Hindlimb muscle (tissue), 1 donor: ENCODE results near the gene TPD52L2. TPM values are rescaled to one million over a fixed set of nuclear protein-coding genes. Genes with fewer than 3 reads are reported as not detected.
A peak's percentile ranks its signal among the peaks of the same experiment; 100 is the strongest.
"Not testable (repeated sequence)": the region's sequence is repeated elsewhere in the genome, so short reads cannot be mapped to it uniquely, and the experiment has no call there.

Source experiments
- DNase-seq: peaks from one replicate; pipeline ENCODE4 v3.0.0-alpha.2; 2013
- polyA plus RNA-seq: library from polyadenylated mRNA; unstranded; fragments of 120-200 nt; gene quantifications from one replicate; pipeline ENCODE4 v1.2.1, GENCODE V29; 2013; ENCODE audit not compliant: insufficient read length

TPD52L2 gene
- polyA plus RNA-seq, 1 donor: 87.2 TPM

DNA sequence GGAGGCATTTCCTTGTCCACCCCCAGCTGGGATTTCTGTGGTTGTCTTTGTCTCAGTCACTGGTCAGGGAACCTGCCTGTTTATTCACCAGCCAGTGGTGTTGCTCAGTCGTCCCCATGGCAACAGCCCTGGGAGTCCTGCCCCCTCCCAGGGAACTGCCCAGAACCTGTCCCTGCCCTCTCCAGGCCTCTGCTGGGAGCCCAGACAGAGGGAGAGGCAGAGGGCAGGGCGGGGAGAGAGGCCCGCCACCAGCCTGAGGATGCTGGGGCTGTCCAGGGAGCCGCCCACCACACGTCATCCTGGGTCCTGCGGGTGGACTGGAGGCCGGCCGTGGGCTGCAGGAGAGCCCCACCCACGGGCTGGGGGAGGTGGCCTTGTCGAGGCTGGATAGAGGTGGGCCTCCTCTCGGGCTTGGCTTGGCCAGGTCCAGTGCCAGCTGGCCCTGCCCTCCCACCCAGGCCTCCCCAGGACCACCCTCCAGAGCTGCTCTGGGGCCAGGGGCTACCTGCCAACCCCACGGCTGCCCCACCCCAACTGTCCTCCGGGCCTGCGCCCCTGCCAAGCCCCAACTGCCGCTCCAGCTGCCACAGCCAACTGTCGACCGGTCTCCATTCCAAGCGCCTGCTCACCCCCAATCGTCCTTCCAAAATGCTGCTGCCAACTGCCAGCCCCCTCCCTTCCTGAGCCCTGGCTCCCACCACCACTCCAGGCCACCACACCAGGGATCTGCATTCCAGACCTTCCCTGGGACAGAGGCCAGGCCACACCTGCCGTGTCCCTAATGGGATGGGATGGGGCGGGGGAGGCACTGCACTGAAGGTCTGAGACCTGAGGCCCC is 29.8 kb upstream of the TPD52L2 start:
- DNase-seq: peak; percentile 89

DNA sequence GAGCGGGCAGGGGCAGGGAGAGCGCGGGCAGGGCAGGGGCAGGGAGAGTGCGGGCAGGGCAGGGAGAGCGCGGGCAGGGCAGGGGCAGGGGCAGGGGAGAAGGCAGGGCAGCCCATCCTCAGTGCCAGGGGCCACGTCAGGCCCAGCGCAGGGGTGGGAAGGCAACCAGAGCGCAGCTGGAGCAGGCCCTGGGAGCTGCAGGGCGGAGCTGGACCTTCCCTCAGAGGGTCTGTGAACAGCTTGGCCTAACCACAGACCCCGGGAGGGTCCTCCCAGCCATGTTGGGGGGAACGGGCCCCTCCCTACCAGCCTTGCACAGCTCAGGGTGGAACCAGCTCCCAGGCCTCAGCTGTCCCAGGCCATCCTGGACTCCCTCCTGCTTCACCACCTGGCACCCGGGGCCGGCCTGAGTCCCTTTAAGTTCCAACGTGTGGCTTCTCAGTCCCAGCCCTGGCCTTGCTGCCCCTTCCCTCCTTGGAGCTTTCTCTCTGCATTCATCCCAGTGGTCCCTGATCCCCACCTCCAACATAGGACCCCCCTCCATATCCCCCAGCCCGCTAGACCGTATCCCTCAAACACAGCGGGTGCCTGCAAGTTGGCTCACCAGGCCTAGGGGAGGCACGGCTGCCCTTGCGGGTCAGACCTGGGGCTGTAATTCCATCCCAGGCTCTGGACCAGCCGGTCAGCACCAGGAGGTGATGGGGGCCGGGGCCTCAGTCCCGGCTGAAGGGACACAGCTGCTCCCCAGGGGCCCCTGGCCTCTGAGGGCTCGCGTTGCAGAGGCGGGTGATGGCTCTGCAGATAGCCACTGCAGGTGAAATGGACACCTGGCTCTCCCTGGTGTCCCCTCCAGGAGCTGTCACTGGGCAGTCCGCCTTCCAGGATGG is 28.4 kb upstream of the TPD52L2 start:
- DNase-seq: no peak

DNA sequence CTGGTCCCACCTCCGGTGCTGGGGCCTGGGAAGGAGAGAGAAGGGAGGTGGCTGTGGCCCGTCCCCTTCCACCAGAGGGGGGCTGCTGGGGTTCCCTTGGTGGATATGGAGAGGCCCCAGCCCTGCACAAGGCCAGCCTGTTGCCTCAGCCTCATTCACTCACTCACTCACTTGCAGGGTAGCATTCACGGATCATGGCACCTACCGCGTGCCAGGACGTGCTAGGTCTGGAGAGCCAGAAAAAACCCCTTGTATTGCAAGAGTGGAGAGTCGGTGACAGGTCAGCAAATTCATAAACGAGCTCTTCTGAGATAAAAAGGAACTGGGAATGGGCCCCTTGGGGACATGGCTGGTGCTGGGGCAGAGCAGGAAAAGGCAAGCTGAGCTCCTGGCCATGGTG is 27.6 kb upstream of the TPD52L2 start:
- DNase-seq: no peak

DNA sequence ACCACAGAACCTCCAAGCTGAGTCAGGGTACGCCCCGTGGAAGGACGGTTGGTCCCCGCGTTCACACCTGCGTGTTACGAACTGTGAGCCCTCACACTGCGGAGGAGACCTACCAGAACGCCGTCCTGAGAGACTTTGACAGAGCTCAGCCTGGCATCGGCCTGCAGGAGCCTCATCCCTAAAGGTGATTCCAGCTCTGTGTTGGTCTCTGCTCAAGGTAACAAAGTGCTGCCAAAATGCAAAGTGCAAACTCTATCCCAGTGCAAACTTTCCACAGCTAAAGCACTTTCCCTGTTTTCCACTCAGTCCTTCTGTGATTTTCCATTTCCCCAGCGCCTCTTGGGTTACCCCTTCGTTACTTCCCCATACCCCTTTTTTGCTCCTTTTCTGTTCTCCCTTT is 25.4 kb upstream of the TPD52L2 start:
- no peak for DNase-seq

DNA sequence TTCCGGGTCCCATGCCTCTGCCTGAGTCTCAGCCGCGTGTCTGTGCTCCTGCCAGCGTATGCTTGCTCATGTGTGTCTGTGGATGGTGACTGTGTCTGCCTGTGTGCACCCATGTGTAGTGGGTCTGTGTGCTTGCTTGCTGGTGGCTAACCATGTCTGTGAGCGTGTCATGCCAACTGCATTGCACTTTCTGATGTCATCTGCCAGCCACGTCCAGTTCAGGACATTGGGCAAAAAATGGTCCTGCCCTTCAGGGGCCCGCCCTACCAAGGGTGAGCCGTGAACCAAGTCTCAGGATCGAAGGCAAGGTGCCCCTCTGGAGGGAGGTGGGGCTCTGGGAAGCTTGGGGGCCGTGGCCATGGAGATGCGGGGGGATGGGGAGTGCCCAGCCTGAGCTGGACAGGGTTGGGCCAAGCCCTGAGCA is 24.7 kb upstream of the TPD52L2 start:
- no peak for DNase-seq

DNA sequence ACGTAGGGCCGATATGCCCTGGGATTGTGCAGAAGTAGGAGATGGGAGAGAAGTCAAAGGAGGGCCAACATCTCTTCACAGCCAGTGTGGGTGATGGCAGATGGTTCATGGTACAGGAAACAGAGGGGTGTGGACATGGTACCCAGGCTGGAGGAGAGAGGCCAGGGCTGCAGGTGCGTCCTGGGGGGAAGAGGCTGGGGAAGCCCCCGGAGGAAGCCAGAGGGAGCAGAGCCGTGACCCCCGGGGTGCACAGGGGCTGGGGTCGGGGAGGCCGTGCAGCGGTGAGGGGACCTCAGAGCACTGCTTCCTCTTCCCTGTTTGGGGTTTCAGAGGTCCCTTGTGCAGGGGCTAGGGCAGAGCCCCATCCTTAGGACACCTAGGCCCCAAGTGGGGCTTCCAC is 22.8 kb upstream of the TPD52L2 start:
- DNase-seq: no peak

DNA sequence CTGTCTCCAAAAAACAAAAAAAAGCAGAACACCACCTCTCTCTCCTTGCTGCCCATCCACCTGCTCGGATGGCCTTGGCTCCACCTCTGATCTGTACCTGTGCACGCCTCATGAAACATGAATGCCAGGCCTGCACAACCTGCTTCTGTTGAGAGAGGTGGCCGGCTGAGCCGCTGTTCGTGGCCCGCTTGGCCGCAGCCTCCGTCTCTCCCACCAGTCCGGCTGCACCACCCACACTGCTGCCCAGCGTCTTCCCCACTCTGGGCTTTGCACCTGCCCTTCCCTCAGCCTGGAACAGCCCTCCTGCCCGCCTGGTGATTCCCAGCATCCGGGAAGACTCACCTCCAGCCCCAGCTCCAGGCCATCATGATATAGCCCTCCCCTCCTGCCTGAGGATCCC is 21.8 kb upstream of the TPD52L2 start:
- no peak for DNase-seq

DNA sequence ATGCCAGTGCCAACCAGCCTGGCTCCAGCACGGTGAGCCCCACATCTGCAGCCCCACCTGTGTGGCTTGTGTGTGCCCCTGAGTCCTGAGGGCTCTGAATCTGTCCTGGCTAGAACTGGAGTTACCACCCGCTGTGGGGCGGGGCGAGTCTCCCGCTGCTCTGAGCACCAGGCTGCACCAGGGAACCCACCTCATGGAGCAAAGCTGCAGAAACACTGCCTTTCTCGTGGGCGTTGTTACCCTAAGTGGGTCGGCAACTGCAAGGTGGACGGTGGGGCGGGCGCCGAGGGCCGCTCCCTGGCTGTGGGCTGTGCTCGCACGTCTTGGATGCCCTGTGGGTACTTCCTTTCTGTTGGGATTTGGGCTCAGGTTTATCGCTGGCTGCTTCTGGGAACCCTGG is 21.3 kb upstream of the TPD52L2 start:
- no peak for DNase-seq

DNA sequence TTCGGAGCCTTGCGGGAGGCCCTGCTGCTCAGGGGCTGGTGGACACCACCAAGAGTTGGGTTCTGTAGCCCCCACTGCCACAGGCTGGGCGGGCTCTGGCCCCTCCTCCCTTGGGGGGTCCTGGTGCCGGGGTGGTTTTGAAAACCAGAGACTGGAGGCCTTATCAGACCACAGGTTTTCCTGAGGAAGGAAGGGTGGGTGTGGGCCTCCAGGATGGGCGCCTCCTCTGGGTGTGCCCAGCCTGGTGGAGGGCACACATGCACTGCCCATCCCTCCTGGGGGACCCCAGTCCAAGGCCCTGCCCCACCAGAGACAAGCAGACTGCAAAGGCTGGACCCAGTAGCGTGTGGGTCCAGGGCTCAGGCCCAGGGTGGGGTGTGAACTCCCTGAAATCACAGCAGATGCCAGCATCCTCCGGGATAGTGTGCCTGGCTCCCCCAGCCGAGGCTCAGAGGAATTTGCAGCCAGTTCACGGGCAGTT is 20.5 kb upstream of the TPD52L2 start:
- DNase-seq: no peak

DNA sequence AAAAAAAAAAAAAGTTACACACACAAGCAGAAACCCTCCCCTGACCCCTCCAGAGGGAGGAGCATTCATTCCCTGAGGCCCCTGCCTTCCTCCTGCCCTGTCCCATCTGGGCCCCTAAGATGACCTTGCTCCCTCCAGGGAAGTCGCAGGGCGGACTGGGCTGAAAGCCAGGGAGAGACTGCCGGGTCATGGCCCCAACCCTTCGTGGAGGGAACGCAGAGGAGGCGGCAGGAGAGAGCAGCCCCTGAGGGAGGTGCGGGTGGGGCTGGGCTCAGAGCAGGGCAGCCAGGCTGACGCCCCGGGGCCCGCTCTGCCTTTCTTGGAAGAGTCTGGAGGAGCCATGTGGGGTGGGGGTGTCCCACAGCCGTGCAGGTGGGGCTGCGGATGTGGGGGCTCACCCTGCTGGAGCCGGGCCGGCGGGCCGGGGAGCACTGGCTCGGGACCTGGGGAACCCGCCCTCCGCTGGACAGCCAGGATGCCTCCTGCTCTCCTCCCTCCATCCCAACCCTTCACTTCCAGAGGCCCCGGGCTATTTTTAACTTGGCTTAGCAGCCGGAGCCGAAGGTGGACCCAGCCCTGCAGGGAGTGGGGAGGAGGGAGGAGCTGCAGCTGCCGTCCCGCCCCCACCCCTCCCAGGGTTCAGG is 18.8 kb upstream of the TPD52L2 start:
- peak; percentile 85 for DNase-seq

DNA sequence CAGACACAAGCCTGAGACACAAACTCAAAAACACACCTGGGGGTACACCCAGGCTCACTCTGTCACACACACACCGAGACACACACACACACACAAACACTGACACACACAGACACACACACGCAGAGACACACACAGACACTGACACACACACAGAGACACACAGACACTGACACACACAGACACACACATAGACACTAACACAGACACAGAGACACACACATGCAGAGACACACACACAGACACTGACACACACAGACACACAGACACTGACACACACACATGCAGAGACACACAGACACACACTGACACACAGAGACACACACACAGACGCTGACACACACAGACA is 18.2 kb upstream of the TPD52L2 start:
- DNase-seq: no peak

DNA sequence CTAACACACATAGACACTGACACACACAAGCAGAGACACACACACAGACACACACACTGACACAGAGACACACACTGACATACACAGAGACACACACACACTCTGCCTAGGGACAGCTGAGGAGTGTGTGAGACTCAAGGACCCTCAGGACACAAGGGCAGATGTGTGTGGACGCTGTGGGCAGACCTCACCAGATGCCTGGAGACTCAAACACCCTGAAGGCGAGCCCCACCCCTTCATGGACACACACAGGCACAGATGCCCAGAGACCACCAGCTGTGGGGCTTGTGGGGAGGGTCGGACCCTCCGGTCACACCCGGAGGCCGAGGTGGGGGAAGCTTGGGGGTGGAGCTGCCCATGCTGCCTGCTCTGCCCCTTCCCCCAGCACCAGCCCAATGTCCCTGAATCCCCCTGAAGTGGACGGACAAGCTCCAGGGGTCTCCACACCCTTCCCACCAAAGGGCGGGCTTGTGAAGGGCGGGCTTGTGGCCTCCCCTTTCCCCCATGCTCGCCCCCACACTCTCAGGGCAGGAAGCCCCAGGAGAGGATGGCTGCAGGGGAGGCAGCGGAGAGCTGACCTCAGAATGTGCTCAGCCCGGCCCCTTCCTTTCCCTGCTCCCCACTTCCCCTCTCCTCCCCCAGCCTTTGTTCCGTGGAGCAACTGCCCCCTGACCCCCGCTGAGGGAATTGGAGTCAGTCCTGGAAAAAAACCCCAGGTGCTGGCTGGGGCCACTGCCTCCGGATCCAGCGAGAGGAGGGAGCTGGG is 17.6 kb upstream of the TPD52L2 start:
- peak; percentile 63 for DNase-seq

DNA sequence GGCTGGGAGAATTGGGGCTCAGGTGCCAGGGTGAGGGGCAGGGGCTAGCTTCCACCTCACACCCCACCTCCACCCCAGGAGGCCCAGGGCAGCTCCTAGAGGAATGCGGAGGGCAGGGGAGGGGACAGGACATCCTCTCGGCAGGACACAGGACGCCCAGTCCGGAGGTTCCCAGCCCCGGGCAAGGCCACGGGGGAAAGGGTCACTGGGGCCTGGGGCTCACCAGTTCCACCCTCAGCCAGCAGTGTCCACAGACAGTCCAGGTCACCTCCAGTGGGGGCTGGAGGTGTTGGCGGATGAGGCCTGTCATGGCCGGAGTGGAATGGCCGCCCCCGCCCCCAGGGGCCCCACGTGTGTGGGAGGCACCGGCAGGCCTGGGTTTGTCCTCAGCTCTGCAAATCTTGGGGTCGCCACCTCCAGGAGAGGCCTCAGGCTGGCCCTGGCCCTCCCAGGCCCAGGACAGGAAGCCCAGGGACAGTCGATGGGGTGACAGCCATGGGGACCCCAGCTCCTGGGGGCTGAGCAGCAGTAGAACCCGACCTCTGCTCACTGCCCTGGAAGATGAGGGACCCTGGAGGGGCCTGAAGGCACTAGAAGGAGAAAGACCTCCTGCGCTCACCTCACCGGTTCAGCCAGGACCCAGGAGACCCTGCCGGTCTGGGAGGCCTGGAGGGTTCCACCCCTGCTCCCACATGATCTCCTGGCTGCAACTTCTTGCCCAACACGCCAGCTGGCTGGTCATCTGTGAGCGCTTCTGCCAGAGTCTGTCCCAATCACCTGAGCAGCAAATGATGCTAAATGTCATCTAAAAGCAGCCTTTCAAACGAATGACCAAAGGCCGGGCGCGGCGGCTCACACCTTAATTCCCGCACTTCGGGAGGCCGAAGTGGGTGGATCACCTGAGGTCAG is 16.8 kb upstream of the TPD52L2 start:
- no peak for DNase-seq

DNA sequence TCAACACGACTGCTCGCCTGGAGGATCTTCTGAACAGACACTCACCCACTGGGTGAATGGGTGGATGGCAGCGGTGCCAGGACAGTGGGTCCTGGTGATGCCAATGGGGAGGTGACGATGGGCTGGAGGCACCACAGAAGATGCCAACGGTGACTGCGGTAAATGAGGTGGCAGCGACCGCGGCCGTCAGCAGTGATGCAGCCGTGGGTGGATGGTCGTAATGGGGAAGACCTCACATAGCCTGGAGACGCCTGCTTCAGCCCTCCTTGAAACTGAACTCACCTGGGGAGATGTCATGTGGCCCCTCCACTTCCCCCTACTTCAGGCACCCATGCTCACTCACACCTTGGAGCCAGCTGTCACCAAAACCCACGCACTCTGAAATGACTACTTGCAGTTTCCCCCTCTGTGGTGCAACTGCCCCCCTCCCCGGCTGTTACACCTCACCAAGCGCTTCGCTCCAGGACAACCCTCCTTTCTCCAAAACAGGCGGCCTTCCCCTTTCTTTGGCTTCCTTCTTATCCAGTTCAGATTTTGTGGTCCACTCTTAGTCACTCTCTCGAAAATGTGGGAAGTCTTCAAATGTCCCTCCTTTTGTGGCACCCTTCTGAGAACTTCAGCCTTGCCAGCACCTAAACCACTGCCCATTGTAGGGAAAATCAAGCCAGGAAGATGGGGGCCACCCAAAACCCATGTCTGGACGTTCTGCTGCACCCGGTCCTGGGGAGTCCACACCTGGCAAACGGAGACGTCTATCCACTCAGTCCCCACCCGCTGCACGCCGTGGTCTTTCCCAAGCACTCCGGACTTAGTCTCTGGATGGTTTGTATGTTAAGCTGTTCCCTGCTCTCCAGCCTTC is 14.2 kb upstream of the TPD52L2 start:
- DNase-seq: no peak

DNA sequence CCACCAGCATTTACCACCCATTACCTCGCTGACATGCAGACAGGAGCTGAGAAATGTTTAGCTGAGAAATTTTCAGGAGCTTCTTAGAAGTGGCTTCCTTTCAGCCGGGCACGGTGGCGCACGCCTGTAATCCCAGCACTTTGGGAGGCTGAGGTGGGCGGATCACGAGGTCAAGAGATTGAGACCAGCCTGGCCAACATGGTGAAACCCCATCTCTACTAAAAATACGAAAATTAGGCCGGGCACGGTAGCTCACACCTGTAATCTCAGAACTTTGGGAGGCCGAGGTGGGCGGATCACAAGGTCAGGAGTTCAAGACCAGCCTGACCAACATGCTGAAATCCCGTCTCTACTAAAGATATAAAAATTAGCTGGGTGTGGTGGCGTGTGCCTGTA is 13.5 kb upstream of the TPD52L2 start:
- DNase-seq: not testable (repeated sequence)

DNA sequence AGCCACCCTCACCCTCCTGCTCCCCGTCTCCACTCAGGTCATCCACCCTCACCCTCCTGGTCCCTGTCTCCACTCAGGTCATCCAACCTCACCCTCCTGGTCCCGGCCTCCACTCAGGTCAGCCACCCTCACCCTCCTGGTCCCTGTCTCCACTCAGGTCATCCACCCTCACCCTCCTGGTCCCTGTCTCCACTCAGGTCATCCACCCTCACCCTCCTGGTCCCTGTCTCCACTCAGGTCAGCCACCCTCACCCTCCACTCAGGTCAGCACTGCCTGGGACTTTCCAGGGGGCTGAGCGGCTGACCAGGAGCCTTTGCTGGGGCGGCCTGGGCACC is 11.4 kb upstream of the TPD52L2 start:
- not testable (repeated sequence) for DNase-seq

DNA sequence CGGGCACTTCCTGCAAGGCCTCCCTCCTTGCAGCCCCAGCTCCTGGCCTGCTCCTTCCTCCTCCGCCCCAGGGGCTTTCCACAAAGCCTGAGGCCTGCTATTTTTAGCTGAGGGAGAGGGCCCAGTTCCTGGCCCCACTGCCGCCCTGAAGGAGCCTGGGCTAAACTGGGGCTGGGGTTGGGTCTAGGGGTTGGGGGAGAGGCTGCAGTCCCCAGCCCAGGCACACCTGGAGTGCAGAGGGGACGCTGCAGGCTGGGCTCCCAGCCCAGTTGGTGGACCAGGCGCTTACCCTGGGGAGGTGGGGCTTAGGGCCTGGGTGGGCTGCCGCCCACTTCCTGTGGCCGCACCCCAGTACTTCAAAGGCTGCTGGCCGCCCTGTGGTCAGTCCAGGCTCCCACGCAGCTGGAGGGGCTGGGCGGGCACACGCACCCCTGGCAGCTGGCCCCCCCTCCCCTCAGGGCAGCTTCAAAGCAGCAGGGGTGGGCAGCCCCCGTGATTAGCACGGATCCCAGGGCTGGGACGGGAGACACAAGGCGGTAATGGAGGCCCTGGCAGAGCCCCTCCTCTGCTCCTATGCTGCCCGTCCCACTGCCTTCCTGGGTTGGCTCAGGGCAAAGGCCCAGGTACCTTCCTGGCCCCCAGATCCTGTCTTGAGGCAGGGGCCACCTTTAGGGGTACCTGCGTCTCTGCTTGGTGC is 10.9 kb upstream of the TPD52L2 start:
- DNase-seq: peak; percentile 55

DNA sequence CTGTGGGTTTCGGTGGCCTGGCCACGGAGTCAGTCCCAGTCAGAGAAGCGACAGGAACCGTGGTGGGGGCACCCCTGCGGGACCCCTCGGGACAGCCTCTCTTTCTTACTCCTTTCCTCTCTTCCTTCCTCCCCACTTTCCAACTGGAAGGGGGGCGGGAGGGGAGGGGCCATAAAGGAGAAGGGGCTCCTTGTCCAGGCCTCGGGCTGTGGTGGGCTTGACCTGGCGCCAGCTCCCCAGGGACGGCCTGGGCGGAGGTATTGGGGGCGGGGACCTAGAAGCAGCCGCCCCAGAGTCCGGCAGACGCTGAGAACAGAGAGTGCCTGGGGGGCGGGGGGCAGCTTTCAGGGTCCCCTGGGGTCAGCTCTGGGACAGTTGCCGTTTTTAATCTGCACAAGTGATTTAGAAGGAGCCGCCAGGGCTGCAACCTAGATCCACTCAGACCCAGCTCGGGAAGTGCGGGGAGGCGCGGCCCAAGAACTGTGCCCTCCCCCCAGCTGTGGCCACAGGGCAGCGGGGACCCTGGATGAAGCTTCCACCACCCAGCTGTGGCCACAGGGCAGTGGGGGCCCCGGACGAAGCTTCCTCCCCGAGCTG is 10.2 kb upstream of the TPD52L2 start:
- no peak for DNase-seq

DNA sequence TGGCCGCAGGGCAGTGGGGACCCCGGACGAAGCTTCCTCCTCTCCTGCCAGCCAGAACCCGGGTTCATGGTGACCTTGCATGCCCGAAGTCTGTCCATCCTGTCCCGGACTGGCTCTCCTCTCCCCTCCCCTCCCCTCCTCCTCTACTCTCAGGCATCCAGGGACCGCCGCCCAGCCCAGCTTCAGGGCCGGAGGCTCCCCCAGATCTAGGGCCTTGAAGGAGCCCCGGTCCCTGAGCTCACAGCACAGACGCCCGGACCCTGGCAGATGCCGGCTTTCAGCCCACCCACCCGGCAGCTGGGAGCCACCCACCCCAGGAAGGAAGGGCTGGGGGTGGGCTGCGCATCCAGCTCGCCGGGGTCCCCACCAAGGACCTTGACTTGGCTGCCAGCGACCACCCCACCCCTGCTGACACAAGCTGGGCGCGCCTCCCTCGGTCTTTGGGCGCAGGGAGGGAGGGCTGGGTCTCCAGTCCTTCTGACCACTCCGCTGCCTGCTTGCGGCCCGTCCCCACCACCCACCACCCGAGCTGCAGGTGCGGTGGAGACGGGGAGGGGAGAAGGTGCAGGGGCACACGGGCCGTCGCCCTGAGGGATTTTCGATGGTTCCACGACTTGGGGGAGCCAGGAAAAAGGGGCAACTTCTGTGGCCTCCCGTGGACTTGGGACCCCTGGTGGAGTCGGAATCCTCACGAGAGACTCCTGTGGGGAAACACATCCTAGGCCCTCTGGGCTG is 9.5 kb upstream of the TPD52L2 start:
- DNase-seq: no peak
